NCI-H1417 treated with DMSO at 0.1 percent for 48 hours (cell line): ENCODE data around the gene FGD2.

Source experiments
- DNase-seq: peaks from one replicate; lab custom pipeline; 2025; lab: John Stamatoyannopoulos, UW

The FGD2 gene

DNA sequence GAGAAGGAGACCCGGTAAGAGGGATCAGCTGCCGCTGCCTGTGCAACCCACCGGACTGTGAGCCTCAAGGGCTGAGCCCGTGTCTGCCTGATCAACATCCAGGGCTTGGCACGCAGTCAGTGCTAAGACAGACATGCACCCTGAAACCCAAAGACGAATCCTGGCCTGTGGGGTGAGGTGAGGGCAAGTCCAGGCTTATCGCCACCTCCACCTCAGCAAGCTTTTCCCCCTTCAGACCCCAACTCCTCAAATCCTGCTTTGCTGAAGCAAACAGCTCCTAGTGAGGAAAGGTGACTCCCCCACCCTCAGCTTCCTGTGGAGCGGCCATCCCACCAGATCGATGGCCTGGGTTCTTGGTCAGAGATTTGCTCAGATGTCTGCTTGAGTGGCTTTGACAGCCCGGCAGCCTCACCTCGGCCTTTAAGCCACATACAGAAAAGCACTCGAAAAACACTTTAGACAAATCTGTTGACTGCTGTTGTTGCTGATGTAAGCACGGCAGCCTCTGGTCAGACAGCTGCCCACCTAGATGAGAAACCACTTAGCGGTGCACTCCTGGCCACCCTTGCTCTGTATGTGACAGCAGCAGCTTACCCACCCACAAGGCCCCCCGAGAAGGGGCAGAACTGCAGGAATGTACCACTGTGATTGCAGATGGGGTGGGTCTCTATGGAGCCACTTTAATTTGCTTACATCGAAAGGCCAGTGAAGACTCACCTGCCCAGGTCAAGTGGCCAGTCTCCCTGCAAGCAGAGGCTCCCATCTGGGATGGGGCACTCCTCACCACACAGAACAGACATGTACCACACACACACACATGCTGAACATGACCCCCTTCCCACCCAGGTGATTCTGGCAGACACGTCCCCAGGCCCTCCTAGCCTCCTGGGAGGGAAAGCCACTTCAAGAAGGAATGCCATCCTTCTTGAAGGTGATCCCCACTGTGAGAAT is 34.3 kb upstream of the FGD2 start:
- DNase-seq = no peak

DNA sequence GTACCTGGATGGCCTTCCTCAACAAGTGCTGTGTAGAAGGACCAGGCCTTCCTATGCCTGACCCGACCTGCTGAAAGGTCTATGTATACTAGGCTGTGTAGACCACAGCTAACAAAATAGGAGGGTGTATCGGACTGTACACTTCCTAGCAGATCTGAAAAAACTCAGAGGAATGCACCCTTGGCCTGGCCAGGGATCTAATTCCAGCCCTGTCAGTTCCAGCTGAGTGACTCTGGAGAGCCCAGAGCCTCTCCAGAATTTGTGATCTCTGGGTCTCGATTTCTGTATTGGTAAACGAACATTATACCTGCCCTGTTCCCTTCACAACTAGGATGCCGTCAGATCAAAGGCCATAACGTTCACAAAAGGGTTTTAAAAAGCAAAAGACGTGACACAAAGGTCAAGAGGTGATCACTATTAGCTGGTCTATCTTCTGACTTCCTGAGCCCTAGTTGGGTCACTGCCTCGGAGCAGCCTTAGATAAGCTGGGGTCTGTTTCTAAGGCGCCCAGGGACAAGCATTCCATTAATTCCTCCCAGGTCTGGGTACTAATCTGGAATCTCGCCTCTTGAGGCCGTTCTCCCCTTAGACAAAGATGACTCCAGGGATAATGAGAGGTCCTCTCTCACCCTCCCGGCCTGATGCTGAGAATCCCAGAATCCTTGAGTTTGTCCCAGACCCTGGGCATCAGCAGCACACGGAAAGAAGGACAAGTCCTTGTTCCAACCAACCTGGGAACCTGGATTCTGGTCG is 33.4 kb upstream of the FGD2 start:
- no peak for DNase-seq

DNA sequence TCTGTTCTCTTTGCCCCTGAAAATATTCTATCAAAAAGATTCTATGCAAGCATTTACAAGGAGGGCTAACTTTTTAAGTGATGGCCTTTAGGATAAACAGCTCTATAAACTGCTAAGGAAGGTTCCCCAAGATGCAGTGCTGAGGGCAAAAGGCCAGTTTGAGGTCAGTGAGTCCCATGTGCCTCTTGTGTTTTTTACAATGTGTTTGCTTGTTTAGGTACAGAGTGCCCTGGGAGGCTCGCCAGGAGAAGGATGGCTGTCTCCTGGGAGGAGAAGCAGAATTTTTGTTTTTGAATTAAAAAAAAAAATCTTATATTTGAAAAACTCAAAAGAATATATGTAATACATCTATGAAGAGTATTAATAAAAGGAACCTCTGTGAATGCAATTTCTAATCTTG is 32.3 kb upstream of the FGD2 start:
- DNase-seq = no peak

DNA sequence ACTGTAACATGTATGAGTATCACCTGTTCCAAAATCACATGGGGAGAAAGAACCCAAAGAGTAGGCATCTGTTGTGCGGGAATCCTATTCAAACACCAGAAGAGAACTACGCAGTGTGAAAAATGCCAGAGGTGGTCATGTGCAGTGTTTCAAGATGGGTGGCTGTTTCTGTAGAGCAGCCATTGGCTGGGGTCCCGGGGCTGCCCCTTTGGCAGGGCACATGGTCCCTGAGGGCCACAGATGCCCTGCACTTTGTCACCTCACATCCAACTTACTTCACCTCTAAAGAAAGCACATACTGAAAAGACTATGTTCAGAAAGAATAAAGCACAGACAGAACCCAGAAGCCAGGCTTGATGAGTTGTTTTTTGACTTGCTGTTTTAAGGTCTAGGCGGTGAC is 31.8 kb upstream of the FGD2 start:
- no peak for DNase-seq

DNA sequence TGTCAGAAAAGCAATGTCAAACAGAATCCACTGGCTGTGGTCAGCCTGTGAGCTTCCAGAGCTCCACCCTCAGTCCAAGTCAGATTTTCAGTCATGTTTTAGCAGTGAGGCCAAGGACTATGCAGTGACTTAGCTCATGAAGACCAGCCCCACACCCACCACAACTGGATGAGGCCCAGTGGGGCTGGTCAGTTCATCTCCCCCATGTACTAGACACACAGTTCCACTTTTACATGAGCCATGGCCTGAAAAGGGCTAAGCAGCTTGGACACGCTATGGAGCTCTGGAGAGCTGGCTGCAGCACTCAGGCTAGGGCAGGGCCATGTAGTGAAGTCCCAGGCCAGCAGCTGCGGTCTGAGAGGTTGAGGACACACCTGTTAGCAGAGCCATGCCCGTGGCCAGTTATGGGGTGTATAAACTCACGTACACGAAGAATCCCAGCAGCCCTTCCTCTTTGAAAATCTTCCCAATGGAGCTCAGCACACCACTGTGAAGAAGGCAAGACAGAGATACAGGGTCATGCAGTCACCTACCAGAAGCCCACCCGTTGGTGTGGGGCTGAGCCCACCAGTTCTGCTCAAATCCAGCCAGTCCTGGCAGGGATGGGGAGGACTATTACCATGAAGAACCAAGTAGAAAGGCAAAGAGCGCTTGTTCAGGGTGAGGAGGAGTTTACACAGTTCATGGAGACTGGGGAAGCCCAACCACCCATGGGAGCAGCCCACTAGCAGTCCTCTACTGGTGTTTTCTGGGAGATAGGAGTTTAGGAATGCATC is 30.0 kb upstream of the FGD2 start:
- no peak for DNase-seq

DNA sequence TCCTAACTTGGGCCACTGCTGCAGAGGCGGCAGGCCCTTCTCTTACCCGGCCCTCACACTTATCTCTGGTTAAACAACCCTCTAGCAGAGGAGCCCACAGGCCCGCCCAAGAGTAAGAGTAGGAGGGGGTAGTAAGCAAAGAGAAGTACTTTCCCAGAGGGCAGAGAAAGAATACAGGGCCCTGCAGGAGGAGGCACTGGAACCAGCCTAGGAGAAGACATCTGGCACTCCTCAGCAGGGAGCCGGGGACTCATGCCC is 29.5 kb upstream of the FGD2 start:
- DNase-seq = no peak

DNA sequence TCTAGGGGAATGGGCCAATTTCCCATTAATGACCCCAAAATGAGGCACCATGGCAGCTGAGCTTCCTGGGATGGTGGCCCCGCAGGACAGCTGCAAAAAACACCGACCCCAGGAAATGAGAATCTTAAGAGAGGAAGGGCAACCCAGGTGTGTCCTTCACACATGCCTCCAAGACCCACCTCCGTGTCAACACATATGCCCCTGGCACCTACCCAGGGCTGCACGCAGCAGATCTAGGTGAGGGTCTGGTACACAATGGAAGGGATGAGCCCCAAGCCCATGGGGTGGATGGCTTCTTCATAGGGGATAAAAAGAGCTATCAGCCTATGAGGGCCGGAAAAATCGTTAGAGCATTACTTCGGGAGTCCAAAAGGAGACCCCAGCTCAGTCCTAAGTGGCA is 28.9 kb upstream of the FGD2 start:
- no peak for DNase-seq

DNA sequence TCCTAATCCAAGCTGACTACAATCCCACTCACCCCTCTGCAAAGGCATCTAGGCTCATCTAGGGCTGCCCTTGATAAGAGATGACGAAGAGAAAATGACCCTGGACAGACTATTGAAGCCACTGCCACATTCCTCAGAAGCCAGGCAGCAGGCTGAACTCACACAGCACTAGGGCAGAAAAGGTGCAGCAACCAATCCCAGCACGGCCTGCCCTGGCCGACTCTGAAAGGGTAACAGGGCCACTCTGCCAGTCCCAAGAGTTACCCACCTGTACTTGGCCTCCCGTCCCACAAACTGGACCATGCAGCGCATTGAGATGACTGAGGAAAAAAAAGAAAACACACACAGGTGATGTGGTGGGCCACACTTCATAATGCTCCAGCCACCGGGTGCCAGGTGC is 28.5 kb upstream of the FGD2 start:
- no peak for DNase-seq

DNA sequence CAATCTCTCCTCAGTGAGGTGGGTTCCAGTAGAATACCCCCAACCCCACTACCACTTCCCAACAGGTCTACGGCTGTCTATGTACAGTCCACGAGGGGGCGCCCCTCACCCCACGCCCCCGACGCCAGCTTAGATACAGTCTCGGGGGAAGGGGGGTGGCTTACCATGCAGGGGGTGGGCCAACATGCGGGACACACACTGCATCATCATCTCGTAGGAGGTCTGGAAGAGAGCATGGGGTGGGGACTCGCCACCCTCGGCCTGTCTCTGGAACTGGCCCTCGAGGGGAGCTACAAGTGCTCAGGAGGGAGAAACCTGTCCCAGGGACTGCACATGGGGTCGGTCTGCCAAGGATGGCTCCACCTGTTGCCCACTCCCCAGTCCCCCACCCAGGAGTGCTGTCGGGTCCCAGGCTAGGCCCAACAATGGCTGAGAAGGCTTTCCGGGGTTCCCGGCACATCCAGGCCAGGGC is 27.9 kb upstream of the FGD2 start:
- DNase-seq = no peak

DNA sequence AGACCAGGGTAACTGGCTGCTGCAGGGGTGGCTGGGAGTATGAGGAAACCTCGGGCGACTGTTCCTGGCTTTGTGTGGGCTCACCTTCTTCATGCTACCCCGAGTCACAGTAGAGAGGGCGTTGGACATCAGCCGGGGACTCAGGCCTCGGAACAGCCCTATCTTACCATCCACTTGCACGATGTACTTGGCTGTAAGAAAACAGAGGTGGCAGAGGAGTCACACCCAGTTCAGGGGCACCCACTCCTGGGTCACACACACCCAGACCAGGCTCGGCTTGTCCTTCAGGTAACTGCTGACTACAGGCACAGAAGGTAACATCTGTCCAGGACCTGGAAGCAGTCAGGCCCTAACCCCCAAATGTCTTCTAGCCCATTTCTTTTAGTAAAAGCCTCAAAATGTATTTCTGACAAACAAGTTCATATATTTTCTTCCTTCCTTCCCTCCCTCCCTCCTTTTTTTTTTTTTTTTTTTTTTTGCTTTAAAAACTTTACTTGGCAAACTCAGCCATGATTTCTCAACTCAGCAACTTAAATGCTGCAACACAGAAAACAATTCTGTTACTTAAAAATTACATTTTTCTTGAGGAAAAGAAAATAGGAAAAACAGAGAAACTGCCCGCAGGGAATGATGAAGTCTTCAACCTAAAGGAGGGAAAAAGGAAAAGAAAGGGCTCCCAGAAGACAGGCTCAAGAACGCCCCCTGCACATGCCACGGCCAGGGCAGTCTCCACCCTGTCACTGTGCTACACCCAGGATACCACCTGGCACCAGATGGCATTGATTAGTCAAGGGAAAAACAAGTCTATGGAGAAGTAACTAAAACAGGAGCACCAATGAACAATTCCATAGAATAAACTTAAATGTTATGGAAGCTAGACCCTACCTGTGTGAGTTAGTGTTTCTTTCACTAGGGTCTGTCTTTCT is 26.8 kb upstream of the FGD2 start:
- no peak for DNase-seq

DNA sequence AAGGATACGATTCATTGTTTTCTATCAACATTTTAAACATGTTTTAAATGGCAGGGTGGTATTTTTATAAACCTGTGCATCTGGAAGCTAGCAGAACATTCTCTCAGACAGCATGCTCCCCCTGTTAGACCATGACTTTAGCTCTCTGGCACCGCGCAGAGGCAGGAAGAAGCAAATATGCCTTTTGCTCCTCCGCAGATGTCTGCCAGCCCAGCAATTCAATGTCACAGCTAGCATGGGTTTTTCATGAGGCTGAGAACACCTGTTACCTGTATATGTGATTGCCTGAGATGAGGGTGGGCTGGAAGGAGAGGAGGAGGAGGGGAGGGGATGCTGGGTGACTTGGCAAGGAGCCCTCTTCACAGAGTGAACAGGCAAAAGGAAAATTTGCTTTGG is 26.1 kb upstream of the FGD2 start:
- DNase-seq = no peak

DNA sequence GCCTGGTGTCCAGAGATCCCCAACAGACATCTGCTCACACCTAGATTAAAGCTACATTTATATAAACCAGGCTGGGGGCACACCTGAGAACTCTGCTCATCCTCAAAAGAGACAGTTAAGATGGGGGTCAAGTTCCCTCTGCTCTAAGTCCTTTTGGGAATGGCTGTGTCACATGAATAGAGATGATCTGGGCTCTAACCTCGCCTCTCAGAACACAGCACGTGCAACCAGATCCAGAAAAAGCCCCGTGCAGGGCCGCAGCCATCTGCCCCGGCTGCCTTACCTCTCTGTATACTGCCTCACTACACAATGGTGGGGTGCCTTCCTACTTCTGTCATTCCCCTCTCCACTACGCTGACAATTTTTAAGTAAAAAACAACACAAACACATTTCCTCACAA is 25.3 kb upstream of the FGD2 start:
- no peak for DNase-seq

DNA sequence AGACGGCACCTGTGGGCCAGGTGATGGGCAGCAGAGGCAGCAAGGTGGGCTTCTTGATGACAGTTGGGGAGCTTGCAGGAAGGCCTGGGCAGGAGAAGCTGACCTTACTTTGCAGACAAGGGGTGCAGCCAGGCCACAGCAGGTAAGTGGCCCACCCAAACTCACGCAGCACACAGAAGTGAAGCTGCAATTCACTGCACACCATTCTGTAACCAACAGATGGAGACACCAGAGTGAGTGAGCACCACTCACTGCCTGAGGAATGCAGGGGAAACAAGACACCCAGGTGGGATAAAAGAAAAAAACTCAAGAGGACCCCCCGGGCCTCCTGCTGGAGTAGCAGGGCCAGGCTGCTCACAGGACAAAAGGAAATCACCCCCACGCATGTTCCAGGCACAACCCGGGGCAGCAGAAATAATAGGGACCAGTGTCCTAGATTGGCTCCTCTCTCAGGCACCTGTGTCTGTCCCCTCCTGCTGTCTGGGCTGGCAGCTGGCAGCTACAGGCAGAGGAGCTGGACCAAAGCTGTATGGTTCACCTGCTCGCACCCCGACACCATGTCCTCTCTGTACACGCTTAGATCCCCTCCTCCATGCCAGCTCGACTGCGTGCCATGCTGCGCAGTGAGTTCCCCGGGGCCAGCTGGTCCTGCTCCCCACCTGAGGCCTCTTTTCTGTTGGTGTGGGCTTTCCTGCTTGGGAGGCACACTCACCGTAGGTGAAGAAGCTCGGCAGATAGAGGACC is 24.4 kb upstream of the FGD2 start:
- no peak for DNase-seq

DNA sequence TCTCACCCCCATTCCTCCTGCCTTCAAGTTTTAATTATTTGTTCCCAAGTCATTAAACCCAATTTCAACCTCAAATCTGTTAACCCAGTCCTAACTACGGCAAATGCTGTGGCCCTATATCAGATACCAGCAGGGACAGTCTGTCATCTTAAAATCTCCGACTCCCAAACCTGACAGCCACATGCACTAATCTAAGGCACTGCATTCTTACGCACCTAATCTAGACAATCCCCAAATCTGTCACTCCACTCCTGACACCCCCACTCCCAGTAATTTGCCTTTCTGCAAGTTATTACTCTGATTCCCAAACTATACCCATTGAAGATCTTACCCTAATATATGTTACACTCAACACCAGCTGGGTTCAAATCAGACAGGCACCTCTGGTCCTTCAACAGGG is 21.9 kb upstream of the FGD2 start:
- no peak for DNase-seq

DNA sequence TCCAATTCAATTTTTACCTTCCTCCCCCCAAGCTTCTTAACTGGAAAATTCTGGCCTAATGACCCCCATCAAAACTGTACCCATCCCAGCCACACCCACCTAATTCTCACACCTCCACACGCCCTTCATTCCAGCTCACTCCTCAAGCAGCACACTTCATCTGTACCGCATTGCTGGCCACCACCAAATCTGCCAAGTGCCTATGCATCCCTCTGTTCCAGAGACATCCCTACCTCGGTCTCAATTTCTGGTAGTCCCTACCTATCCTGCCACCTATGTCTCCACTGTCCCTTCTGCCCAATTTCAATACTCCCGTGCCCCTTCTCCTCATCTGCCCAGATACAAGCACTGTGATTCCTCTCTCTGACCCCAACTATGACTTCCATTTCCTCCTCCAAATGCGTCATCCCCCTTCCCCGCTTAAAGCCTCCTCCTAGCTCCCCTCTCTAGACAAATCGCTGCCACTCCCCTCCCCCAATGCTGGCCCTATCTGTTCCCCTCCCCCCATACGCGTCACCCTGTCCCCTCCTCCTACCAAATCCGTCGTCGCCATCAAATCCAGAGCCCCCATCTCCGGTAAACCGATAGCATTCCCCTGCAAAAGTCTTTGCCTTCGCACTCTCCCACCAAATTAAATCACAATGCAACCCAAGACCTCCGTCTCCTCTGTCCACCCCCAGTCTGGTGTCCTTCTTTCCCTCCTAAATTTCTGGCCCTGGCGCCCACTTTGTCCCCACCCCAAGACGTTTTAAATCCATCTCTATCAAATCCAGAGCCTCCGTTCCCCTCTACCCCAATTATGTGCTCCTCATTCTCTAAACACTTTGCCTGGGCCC is 20.7 kb upstream of the FGD2 start:
- no peak for DNase-seq

DNA sequence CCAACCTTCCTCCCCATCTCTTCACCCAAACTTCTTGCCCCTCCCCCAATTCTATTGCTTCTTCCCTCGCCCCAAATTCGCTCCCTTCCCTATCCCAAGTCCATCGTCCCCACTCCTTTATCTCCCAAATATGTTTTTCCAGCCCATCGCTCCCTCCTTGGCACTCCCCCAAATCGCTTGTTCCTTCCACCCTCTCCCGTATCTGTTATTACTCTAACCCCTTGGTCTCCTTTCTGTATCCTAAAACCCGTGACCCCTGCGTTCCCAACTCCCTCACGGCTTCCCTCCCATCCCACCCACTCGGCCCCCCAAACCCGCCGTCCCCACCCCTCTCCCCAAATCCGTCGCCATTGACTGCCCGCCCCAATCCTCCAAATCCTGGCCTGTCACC is 20.0 kb upstream of the FGD2 start:
- DNase-seq = no peak

DNA sequence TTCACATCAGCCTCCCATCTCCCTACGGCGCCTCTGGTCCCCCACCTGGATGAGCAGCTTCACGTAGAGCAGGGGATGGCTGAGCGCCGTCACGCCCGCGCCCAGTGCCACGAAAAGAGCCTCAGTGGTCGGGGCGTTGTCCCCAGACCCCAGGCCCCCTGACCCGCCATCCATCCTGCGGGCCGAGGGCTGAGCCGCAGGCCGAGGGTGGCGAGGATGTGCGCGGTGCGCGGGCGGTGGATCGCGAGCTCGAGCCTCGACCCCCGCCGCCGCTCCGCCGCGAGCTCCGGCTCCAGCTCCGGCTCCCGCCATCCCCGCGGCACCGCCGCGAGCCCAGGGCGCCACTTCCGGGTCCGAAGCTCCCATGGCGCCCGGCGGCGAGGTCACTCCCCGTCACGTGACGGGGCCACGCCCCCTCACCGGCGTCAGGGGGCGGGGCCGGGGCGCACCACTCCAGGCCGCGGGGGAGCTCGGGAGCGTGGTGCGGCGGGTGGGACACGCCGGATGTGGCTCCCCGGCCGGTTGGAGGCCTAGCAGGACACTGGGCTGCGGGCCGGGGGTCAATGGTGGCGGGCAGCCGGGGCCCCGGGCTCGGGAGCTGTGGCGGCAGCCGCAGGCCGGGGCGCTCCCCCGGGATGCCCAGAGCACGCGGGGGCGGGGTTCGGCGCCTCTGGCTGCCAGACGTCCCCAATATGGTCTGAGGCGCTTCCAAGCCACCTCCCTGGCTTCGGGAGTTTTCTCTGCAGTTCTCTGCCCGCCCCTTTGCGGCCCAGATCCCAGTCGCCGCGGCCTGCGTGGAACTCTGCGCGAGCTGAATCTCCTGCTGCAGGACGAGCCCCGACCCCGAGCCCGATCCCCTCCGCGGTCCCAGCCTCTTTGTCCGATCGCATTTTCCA is 19.4 kb upstream of the FGD2 start, which contains the start of gene MTCH1:
Gene MTCH1 (minus strand): TSS at position 389 of the 896 bp plus-strand sequence. CDS start 23 bp downstream, at position 366.
- DNase-seq = peak; percentile 49

DNA sequence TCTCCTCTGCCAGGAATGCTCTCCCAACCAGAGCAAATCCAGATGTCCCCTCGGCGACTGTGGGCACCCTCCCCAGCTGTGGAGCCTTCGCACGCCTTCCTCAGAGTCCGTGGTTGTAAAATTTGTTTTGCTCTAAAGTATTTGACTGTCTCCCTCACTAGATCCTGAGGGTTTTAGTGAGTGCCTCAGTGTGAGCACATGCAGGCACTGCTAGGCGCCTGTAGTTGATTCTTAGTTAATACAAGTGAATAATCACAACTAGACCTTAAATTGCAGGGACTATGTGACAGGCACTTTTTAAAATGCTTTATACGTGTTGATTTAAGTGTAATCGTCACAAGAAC is 18.8 kb upstream of the FGD2 start:
- DNase-seq = no peak

DNA sequence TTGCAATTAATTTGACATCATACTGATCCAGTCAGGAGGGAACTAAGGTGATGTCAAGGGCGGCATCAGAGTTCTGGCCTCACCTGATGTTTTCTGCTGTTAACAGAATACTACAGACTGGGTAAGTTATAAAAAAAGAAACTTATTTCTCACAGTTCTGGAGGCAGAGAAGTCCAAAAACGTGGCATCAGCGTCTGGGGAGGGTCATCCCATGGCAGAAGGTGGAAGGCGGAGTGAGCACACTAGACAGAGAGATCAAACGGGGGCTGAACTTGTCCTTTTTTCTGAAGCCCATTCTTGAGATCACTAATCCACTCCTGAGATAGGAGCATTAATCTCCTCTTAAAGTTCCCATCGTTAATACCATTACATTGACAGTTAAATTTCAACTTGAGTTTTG is 16.2 kb upstream of the FGD2 start:
- DNase-seq = no peak
